ENCODE measurements around the gene KLHL17.

KLHL17 gene

DNA sequence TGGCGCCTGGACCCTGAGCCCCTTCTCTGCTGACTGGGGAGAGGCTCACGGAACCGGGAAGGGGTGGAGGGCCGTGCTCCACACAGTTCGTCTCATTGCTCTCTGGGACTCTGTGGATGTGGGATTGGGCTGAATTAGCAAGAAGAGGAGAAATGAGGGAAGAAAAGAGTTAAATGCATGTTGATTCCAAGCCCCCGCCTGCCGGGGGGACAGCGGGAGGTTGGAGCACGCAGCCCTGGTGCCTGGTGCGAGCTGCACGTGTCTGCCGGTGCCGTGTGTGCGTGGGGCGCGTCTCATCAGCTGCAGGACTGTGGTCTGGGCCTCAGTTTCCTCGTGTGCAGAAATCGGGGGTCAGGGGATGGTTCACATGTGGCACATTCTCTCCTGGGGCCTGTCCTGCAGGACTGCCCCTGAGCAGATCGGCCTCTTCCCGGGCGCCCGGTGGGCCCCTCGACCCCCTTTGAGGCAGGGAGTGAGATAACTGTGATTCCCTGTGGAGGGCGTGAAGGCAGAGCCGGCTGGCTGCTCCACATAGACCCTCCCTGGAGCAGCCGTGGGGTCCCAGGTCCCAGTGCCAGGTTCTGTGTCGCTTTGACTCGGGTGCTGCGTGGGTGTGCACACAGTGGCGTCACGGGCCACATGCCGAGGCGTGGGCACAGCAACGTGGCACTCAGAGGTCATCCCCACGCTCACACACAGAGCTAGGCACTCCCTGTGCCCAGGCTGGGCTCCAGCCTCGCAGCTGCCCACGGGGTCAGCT, 25.2 kb upstream of the KLHL17 start:
- no peak overlapping the region for H3K4me3 ChIP-seq
- H3K27ac ChIP-seq: no peak overlapping the region

DNA sequence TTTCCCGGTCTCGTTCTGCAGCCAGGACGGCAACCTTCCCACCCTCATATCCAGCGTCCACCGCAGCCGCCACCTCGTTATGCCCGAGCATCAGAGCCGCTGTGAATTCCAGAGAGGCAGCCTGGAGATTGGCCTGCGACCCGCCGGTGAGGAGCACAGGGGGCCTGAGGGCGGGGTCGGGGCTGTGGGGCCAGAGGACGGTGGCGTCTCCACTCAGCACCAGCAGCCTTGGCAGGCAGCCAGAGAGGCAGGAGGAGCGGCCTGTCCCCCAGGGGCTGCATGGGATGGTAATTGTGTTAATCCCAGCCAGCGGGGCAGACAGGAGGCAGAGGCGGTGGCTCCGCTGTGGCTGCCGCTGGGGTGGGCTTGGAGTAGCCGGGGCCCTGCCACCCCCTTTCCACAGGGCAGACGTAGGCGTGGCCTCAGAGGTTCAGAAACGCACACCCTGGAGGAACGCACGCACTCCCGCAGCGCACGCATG, 24.6 kb upstream of the KLHL17 start:
- no peak overlapping the region for H3K4me3 ChIP-seq
- no peak overlapping the region for H3K27ac ChIP-seq

DNA sequence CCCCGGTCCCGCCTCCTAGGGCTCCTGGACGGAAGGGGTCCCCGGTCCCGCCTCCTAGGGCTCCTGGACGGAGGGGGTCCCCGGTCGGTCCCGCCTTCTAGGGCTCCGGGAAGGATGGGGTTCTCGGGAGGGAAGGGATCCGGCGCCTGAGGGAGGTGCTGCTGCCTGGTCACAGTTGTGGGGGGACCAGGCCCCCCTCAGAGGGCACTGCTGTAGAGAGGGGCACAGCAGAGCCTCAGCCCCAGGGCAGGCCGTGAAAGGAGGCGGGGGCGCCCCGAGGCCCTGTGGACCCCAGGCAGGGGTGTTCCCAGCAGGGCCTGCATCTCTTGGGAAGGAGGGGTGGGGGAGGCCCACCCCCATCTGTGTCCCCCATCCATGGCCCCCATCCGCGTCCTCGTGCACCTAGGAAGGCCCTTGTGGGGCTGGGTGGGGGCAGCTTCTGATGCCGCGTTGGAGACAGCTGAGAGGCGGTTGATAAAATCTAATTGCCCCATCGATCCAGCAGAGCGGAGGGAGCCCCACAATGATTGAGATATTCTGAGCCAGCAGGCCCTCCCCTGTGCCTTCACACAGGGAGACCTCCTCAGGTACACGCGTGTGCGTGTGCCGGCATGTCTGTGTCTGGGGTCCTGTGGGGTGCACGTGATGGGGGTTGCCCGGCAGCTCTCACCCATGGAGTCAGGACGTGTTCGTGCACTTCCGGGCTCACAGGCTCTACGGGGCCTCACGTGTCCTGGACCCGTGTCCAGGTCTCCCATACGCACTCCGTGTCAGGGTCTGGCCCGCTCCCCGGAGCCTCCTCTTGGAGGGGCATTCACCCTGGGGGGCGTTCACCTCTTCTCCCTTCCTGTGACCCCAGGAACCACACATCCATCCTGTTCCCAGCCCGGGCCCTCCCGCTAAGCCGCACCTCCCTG, 23.8 kb upstream of the KLHL17 start:
- Histone ChIP-seq H3K4me3 (no peak overlapping the region), H3K27ac (no peak overlapping the region)

DNA sequence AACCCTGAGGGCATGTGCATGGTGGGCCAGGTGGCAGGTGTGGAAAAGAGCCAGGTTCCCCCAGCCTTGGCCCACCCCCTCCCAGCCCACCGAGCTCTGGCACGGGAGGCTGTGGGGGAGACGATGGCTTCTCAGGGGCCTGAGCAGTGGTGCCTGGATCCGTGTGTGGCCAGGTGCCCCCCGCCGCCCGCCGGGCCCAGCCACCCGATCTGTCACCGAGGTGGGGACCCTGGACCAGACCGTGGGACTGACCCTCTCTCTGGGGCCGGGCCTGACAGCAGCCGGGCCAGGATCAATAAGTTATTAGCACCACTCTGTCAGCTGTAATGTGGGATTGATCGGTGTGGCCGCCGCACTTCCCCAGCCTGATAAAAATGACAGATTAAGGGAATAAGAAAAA, 22.9 kb upstream of the KLHL17 start:
- H3K4me3 ChIP-seq: no peak overlapping the region

DNA sequence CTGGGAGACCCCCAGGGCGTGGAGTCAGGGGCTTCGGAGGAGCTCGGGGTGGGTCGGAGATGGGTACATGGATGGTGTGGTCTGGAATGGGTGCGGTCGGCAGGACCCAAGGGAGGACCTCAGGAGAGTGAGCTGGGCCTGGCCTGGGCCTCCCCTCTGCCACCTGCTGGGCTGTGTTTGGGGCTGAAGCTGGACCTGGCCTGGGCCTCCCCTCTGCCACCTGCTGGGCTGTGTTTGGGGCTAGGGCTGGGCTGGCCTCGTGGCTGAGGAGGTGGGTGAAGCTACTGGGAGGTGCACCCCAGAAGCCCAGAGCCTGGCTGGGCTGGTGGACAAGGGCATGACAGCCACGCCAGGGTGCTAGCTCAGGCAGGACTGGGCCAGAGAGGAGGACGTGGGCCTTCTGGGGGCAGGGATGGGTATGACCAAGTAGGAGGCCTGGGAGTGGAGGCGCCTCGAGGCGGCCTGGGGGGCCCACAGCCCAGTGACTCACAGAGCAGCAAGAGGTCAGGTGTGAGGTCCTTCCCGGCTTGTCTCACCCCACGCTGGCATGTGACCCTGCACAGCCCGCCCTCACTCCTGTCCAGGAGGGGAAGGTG, 22.2 kb upstream of the KLHL17 start:
- no peak overlapping the region for H3K27ac ChIP-seq

More for the DNA sequence above, 22.9 kb upstream of the KLHL17 start:
- no peak overlapping the region for H3K27ac ChIP-seq

DNA sequence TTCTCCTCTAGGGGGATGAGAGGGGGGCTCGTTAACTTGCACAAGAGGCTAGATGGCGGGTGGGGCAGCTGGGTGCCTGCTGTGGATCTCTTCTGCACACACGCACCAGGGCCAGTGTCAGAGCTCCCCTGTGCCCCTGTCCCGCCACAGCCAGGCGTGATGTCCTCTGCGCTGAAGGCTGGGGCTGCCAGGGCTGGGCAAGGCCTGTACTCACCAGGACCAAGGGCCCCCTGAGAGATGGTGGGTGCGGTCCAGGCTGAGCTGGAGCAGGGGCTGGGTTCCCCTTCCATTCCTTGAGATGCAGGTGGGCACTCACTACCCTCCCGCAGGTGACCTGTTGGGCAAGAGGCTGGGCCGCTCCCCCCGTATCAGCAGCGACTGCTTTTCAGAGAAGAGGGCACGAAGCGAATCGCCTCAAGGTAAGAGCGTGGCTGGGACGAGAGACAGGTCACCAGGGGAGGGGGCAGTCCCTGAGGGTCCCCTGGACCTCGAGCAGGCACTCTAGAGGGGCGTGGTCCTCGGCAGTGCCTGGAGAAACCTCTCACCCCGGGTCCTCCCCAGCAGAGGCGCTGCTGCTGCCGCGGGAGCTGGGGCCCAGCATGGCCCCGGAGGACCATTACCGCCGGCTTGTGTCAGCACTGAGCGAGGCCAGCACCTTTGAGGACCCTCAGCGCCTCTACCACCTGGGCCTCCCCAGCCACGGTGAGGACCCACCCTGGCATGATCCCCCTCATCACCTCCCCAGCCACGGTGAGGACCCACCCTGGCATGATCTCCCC, 21.5 kb upstream of the KLHL17 start:
- H3K4me3 ChIP-seq: no peak overlapping the region
- H3K27ac ChIP-seq: no peak overlapping the region

More for the DNA sequence above, 22.2 kb upstream of the KLHL17 start:
- no peak overlapping the region for H3K4me3 ChIP-seq

DNA sequence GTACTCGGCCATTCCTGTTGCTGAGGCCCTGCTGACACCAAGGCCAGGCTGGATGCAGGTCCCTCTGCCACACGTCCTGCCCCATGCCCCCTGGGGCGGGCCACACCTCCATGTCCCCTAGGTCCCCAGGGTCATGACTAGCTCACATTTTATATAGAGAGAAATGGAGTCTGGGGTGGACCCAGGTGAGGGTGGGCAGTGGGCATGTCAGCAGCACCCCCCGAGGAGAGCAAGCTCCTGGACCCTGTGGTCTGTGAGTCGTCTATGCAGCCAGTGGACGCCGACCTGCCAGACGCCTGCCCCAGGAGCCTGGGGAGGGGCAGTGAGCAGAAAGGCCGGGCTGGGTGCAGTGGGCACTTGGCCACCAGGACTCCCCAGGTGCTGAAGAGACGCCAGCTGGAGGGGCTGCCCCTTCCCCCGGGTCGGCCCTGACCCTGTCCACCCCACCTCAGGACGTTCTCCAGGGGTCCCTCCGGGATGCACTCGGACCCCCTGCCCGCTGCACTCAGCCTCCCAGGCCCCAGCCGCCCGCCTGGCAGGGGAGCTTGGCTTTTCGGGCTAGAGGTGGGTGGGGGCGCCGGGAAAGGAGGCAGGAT, 20.8 kb upstream of the KLHL17 start:
- no peak overlapping the region for H3K27ac ChIP-seq
- H3K4me3 ChIP-seq: peak overlapping the region in 2 of 7 experiments; percentile 15 to 25

DNA sequence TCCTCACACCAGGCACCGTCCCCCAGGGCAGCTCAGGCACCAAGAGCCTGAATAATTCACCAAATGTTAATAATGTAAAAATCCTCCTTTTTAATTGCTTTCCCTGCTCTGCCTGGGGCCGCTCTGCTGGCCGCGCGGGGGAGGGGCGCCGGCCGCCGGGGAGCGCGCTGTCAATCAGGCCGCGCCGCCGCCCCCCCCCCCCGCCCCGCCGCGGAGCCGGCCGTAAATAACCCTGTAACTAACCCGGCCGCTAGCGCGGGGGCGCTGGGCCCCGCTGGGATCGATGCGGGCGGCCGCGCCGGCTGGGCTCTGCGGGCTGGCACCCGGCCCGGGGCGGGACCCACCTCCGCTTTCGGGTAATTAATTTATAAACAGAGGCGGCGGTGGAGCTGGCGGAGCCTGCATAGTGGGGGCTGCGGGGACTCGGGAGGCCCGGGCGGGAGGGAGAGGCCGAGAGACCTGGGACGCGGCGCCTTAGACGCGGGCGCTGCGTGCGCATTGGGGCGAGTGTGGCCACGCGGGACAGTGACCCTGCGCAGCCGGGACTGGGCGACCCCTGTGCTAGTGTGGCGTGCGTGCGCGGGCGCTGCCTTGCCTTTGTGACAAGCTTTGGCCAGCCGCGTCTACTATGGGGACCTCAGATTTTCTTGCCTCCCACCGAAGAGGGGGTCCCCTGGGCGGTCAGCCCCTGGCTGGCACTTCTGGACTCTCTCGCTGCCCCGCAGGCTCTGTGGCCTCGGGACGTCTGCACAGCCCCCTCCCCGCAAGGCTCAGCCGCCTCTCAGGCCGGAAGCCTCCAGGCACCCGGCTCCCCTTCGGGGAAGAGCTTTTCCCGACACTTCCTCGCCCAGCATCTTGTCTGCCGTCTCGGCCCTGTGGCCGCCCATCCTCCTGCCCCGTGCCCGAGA, 20.0 kb upstream of the KLHL17 start:
- peak overlapping the region in 2 of 21 experiments; percentile 3 to 35 for H3K27ac ChIP-seq

DNA sequence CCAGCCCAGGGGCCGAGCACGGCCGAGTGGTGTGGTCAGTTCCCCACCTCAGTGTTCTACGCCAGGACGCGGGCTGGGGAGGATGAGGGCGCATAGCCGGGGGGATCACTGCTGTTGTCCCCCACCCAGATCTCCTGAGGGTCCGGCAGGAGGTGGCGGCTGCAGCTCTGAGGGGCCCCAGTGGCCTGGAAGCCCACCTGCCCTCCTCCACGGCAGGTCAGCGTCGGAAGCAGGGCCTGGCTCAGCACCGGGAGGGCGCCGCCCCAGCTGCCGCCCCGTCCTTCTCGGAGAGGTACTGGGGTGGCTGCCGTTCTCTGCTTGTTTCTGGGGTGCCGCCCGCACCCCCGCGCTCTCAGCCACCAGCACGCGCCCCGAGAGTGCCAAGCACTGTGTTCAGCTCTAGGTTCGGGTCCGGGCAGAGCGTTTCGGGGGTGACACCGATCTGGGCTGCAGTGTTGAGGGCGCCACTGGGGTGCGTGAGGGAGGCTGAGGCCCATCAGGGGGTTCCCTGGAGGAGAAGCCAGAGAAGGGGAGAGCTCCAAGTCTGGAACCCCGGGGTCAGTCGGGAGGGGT, 19.3 kb upstream of the KLHL17 start:
- peak overlapping the region in 6 of 7 experiments; percentile 15 to 34 (median 30) for H3K4me3 ChIP-seq
- peak overlapping the region in 2 of 21 experiments; percentile 3 to 35 for H3K27ac ChIP-seq

More for the DNA sequence above, 20.0 kb upstream of the KLHL17 start:
- H3K4me3 ChIP-seq: peak overlapping the region in 5 of 7 experiments; percentile 15 to 28 (median 17)

DNA sequence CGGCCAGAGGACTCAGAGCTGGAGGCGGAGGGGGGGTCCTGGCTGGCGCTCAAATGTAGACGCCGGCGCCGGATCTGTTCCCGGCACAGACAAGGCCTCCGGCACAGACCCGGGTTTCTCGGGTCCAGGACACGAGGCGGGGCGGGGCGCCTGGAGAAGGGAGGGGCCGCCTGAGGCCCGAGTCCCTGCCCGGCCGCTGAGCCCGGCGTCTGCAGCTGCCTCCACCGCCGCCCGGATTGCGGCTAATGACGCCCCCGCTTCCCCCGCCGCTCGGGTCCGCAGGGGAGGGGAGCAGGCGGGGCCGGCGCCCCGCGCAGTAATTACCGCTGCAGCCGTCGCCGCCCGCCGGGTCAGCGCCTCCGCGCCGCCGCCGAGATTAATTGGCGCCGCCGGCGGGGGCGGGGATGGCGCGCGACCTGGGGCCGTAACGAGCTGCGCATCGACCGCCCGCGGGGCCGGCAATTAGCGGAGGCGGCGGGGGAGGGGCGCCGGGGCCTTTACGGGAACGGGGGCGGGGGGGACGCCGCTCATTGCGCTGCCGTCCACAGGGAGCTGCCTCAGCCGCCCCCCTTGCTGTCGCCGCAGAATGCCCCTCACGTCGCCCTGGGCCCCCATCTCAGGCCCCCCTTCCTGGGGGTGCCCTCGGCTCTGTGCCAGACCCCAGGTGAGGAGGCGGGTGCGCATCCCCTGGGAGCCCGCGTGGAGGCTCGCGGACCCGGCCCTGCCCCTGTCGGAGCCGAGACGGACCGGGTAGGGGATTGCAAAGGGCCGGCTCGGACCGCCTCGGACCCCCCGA, 18.6 kb upstream of the KLHL17 start:
- Histone ChIP-seq H3K27ac (no peak overlapping the region), H3K4me3 (peak overlapping the region; percentile 18 to 34 (median 28))

DNA sequence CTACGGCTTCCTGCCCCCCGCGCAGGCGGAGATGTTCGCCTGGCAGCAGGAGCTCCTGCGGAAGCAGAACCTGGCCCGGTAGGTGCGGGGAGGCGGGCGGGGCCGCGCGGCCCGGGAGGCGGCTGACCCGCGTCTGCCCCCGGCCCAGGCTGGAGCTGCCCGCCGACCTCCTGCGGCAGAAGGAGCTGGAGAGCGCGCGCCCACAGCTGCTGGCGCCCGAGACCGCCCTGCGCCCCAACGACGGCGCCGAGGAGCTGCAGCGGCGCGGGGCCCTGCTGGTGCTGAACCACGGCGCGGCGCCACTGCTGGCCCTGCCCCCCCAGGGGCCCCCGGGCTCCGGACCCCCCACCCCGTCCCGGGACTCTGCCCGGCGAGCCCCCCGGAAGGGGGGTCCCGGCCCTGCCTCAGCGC, 18.0 kb upstream of the KLHL17 start:
- H3K4me3 ChIP-seq: peak overlapping the region; percentile 18 to 34 (median 28)

DNA sequence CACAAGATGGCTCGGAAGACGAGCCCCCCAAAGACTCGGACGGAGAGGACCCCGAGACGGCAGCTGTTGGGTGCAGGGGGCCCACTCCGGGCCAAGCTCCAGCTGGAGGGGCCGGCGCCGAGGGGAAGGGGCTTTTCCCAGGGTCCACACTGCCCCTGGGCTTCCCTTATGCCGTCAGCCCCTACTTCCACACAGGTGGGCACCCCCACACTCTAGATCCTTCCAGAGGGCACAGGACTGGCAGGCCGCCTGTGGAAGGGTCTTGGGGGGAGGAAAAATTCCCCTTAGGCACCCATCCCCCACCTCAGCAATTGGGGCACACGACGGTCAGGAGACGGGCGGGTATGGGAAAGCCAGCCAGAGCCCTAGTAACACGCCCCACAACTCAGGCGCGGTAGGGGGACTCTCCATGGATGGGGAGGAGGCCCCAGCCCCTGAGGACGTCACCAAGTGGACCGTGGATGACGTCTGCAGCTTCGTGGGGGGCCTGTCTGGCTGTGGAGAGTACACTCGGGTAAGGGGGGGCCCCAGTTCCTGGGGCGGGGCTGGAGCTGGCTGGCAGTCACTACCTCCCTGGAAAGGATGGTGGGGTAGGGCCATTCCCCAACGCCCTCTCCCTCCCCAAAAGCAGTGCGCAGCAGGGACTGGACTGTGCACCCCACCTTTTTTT, 17.4 kb upstream of the KLHL17 start:
- Histone ChIP-seq H3K4me3 (peak overlapping the region in 2 of 7 experiments; percentile 34), H3K27ac (peak overlapping the region in 1 of 21 experiments; percentile 2)

More for the DNA sequence above, 18.0 kb upstream of the KLHL17 start:
- peak overlapping the region in 1 of 21 experiments; percentile 2 for H3K27ac ChIP-seq

DNA sequence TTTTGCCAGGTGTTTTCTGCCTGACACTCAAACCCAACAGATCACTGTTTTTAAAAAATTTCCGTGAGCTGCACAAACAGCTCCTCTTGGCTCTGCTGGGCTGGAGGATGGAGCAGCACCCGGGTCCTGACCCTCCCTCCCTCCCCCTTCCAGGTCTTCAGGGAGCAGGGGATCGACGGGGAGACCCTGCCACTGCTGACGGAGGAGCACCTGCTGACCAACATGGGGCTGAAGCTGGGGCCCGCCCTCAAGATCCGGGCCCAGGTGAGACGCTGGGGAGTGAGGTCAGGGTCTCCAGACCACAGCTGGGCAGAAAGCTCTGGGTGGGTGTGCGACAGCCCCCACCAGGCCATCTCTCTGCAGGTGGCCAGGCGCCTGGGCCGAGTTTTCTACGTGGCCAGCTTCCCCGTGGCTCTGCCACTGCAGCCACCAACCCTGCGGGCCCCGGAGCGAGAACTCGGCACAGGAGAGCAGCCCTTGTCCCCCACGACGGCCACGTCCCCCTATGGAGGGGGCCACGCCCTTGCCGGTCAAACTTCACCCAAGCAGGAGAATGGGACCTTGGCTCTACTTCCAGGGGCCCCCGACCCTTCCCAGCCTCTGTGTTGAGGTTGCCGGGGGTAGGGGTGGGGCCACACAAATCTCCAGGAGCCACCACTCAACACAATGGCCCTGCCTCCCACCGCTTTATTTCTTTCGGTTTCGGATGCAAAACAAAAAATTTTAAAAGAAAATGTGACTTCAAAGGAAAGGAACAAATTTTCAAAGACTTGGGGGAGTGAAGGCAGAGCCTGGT, 16.6 kb upstream of the KLHL17 start:
- Histone ChIP-seq H3K4me3 (no peak overlapping the region), H3K27ac (no peak overlapping the region)

DNA sequence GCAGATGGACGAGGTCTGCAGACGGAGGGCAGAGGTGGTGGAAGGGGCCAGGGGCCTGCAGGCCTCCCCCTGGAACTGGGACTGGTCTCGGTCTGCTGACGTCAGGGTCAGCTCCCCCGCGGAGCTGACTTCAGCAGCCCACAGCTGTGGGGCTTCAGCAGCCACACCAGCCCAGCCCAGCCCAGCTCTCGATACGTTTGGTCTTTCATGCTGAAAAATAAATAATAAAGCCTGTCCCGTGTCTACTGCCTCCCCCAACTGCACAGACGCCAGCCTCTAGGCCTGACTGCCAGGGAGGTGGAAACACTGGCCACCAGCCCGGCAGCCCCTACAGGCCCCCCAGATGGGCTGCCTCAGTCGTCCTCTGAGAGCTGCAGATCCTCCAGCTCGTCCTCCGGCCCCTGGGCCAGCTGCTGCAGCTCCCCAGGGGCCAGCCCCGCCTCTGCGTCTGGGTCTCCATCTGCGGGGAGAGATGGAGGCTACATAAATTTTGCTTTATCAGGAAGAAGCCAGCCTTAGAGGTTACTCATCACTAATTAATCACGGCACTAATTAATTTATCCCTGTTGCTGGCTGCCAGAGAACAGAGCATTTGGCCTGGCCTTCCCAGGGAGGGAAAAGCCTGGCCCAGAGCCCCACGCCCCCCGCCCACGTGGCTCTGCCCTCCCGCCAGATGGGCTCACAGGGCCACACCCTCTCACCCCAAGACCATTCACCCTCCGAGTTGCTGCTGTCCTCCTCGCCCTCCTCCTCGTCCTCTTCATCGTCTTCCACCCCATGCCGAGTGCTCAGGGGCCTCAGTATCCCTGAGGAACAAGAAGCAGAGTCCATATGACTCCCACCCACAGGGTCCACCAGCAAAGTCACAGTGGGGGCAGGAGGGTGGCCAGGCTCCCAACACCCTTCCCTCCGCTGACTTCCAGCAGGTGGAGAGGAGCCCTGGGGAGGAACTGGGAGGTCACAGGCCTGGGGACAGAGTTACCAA, 15.8 kb upstream of the KLHL17 start:
- H3K27ac ChIP-seq: no peak overlapping the region
- no peak overlapping the region for H3K4me3 ChIP-seq

Measured in skin epidermis (tissue), 12 donors.